Measurements from ENCODE around the gene CD2.

DNA sequence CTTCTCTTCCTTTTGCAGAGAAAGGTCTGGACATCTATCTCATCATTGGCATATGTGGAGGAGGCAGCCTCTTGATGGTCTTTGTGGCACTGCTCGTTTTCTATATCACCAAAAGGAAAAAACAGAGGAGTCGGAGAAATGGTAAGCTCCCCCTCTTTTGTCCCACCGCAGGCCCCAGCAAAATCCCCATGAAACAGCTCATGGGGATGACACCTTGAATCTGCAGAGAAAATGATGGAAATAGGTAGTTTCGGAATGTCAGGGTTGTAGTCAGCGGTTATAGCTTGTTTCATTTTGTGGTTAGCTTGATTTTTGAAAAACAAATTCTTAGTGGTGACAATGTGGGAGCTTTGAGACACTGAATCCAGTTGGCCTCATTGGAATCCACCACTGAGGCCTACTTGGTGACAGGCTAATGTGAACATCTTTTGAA, 10.3 kb downstream of the CD2 start:
- no peak for TF ChIP-seq CTCF (IDR thresholded peaks at IDR 0.05; ENCODE audit: low read depth, low read length)
- TF ChIP-seq EZH2phosphoT487 (IDR thresholded peaks at IDR 0.05; ENCODE audit: low read depth), result no peak
